GM12878 (cell line): ENCODE data around the gene SCCPDH. TPM values are rescaled to one million over a fixed set of nuclear protein-coding genes. Genes with fewer than 3 reads are reported as not detected.

Experiments used
- ATAC-seq: fragments of 200-7000 bp; cut with Tn5 transposase; 3 replicates; pipeline ENCODE4 v1.9.1; 2020; ENCODE audit warnings: mild to moderate bottlenecking, moderate library complexity
- BruUV-seq: library from RNA; stranded (reverse); fragments of 400-500 nt; replicated peaks from 2 replicates; lab custom pipeline; 2021; lab: Mats Ljungman, UMichigan
- CTCF ChIA-PET: fragments of 300-600 bp; sonication (Branson Sonifier 250); formaldehyde crosslinking; extraction: SDS; loops from one replicate; lab custom pipeline; 2021; ENCODE audit warnings: inconsistent platforms; lab: Yijun Ruan, JAX
- POLR2A ChIA-PET: fragments of 350-600 bp; formaldehyde crosslinking; extraction: SDS; loops from one replicate; lab custom pipeline; 2021; ENCODE audit warnings: inconsistent platforms; lab: Charles Lee
- RAD21 ChIA-PET: fragments of 300-600 bp; sonication (Branson Sonifier 250); formaldehyde crosslinking; loops from one replicate; lab custom pipeline; 2023; ENCODE audit warnings: antibody characterized with exemption; ENCODE audit not compliant: unreplicated experiment; lab: Charles Lee
- SMC1A ChIA-PET: fragments of 300-600 bp; sonication (Branson Sonifier 250); formaldehyde crosslinking; loops from one replicate; lab custom pipeline; 2023; ENCODE audit not compliant: unreplicated experiment, uncharacterized antibody; lab: Charles Lee
- DNase-seq: peaks from one replicate; pipeline ENCODE4 v3.0.0-alpha.2; 2011; ENCODE audit warnings: low read depth, low spot score
- FAIRE-seq: peaks from 3 replicates; lab custom pipeline; 2011; peaks lifted over from hg19 to GRCh38; lab: Jason Lieb, UNC
- H2AFZ ChIP-seq: 2 replicates; pipeline ENCODE4 v1.6.0; 2011; ENCODE audit warnings: low read depth, low read length, control low read depth; ENCODE audit not compliant: control insufficient read depth
- H3K27ac ChIP-seq: 2 replicates; pipeline ENCODE4 v1.5.1; 2011; ENCODE audit warnings: control low read depth; ENCODE audit not compliant: control insufficient read depth, insufficient read depth
- H3K27me3 ChIP-seq, 2 experiments: replicated peaks in 1 of 2; 2 replicates each; pipeline versions ENCODE4 v1.6.0 to v1.6.1; 2011; ENCODE audit warnings: low read length in 1 of 2; ENCODE audit not compliant: control insufficient read depth in 2 of 2, insufficient read depth in 2 of 2
- H3K36me3 ChIP-seq, 2 experiments: 2 replicates each; pipeline ENCODE4 v1.5.1; 2011; ENCODE audit warnings: low read length in 1 of 2; ENCODE audit not compliant: control insufficient read depth in 2 of 2, insufficient read depth in 2 of 2
- H3K4me1 ChIP-seq: 2 replicates; pipeline ENCODE4 v1.6.1; 2011; ENCODE audit warnings: mild to moderate bottlenecking, low read length, moderate library complexity, mixed read lengths; ENCODE audit not compliant: control insufficient read depth, insufficient read depth
- H3K4me2 ChIP-seq: 2 replicates; pipeline ENCODE4 v1.6.0; 2011; ENCODE audit warnings: control low read depth; ENCODE audit not compliant: control insufficient read depth, insufficient read depth
- H3K4me3 ChIP-seq: fragments of 200-600 bp; sonication (generic); 2 replicates; pipeline ENCODE4 v1.5.1; 2016
- H3K79me2 ChIP-seq: 2 replicates; pipeline ENCODE4 v1.6.0; 2011; ENCODE audit warnings: low read length; ENCODE audit not compliant: control insufficient read depth, insufficient read depth
- H3K9ac ChIP-seq: 2 replicates; pipeline ENCODE4 v1.8.0; 2011; ENCODE audit warnings: low read length, control low read depth, mixed read lengths; ENCODE audit not compliant: control insufficient read depth, insufficient read depth
- H3K9me3 ChIP-seq: replicated peaks from 3 replicates; pipeline ENCODE4 v1.5.1; 2011; ENCODE audit warnings: mild to moderate bottlenecking, low read length; ENCODE audit not compliant: control insufficient read depth, insufficient read depth
- H4K20me1 ChIP-seq: 2 replicates; pipeline ENCODE4 v1.6.0; 2011; ENCODE audit not compliant: control insufficient read depth, insufficient read depth
- ATF7 ChIP-seq: fragments of 450-650 bp; IDR thresholded peaks from 2 replicates; pipeline ENCODE4 v1.6.1; 2016; ENCODE audit warnings: low read depth, mild to moderate bottlenecking
- EP300 ChIP-seq, 2 experiments: fragments of 150-350 bp in 1 of 2; IDR thresholded peaks; 2 replicates each; pipeline ENCODE4 v1.6.1; 2011 to 2012; ENCODE audit warnings: low read depth in 2 of 2, low read length in 2 of 2, borderline replicate concordance in 1 of 2, improper control_type of control experiment in 1 of 2, inconsistent platforms in 1 of 2; ENCODE audit not compliant: control insufficient read depth in 1 of 2
- IKZF1 ChIP-seq: fragments of 450-650 bp; conservative IDR thresholded peaks from 2 replicates; pipeline ENCODE4 v1.6.1; 2017; ENCODE audit warnings: antibody characterized with exemption, mild to moderate bottlenecking
- JUNB ChIP-seq: IDR thresholded peaks from 2 replicates; pipeline ENCODE4 v1.6.1; 2016; ENCODE audit warnings: antibody characterized with exemption, mild to moderate bottlenecking
- JUND ChIP-seq: IDR thresholded peaks from 2 replicates; pipeline ENCODE4 v1.6.1; 2012; ENCODE audit warnings: low read depth, mild to moderate bottlenecking, low read length, improper control_type of control experiment, moderate library complexity
- KAT2A ChIP-seq: conservative IDR thresholded peaks from 2 replicates; pipeline ENCODE4 v1.6.1; 2011; ENCODE audit warnings: low read depth, low read length; ENCODE audit not compliant: control insufficient read depth
- TCF12 ChIP-seq: IDR thresholded peaks from 2 replicates; pipeline ENCODE4 v1.6.1; 2011; ENCODE audit warnings: low read depth, mild to moderate bottlenecking, low read length
- WGBS: methylation state at CpG from one replicate; pipeline ENCODE4 v1.1.6; 2016; ENCODE audit warnings: low lambda C conversion rate; ENCODE audit not compliant: insufficient replicate concordance, insufficient coverage; ENCODE audit errors: missing lambda C conversion rate; 5-methylcytosine and 5-hydroxymethylcytosine counted together
- in situ Hi-C: fragments of 300-500 bp; cut with MboI; formaldehyde crosslinking; loops from 9 replicates; pipeline ENCODE4 v1.14.3; 2018; ENCODE audit warnings: mixed read lengths
- intact Hi-C: fragments of 100-400 bp; cut with micrococcal nuclease; formaldehyde crosslinking; loops from one replicate; pipeline ENCODE4 v1.14.2; 2022; ENCODE audit not compliant: unreplicated experiment
- polyA plus RNA-seq, 11 experiments: library from polyadenylated mRNA; depleted of rRNA in 4 of 11; unstranded in 6 of 11; stranded (reverse) in 5 of 11; fragments of >200 nt; fragmentation: Nextera tagmentation in 4 of 11; fragmentation: Illumina TruSeq in 1 of 11; extraction: Ambion mirVana in 4 of 11; extraction: Trizol in 1 of 11; gene quantifications; 1 replicate in 1 of 11; 2 replicates in 10 of 11; pipeline versions ENCODE4 v1.2.1 to v1.2.3, GENCODE V29; 2011 to 2016; ENCODE audit warnings: inconsistent platforms in 2 of 11, missing spikeins in 2 of 11, low read depth in 1 of 11
- total RNA-seq, 4 experiments: library from RNA; depleted of rRNA in 3 of 4; stranded (reverse); fragments of >200 nt in 3 of 4; fragmentation: Illumina TruSeq in 1 of 4; extraction: Trizol in 1 of 4; gene quantifications; 2 replicates each; pipeline versions ENCODE4 v1.2.1 to v1.2.3, GENCODE V29; 2013 to 2021
- TF ChIP-seq, protein P1 (sequence below): IDR thresholded peaks from 2 replicates; pipeline ENCODE4 v1.6.1; 2012; ENCODE audit warnings: low read depth, low read length, improper control_type of control experiment
- TF ChIP-seq, protein P2 (sequence below): fragments of 450-650 bp; IDR thresholded peaks from 2 replicates; pipeline ENCODE4 v1.6.1; 2018; ENCODE audit warnings: mild to moderate bottlenecking, low read depth, moderate library complexity; ENCODE audit not compliant: partially characterized antibody

SCCPDH gene
- total and polyA plus RNA-seq, 10 of the 15 experiments (the other 5 are each of a cell fraction or from before 2014, with no cell fraction given): 5.4 to 44.8 (median 24.5) TPM

DNA sequence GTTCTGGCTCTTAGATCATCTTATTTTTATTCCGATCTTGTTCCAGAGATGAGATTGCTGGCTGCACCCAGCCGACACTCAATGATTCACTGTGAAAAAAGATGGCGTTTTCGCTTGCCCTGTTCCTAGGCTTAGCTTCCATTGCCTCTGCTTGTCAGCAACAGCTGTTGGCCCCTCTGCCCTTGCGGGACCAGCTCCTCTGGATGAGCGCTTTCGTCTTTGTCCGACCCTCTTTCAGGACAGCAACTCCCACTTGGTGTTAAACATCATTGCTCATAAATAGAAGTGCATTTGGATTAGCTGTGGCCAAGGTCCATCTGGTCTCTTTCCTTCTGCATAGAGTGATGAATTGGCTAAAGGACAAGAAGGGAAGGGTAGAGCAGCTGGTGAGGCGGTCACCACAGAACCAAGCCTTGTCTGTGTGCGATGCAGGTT is 43.5 kb upstream of the SCCPDH start:
- no TSS peak for BruUV-seq
- Histone ChIP-seq H4K20me1 (no peaks in the 10 kb centered on the region), H3K27me3 (no peaks in the 10 kb centered on the region), H3K79me2 (no peaks in the 10 kb centered on the region), H3K9me3 (no peaks in the 10 kb centered on the region; the same call in 2 of the 3 replicates), H3K36me3 (no peaks in the 10 kb centered on the region), H3K4me2 (no peak overlapping the region), H3K9ac (no peak overlapping the region), H3K4me1 (no peaks in the 10 kb centered on the region), H3K4me3 (no peak overlapping the region), H2AFZ (no peak overlapping the region), H3K27ac (no peak overlapping the region)
- in situ Hi-C loops (no loop called here), intact Hi-C loops (no loop called here)
- DNase-seq (no peak), ATAC-seq (no peak), FAIRE-seq (no peak)
- SMC1A ChIA-PET: interaction anchor here (1.4 kb wide), 1 partner anchor 12 kb away, joined by 3 read pairs; no protein-coding TSS in a partner anchor
- CTCF ChIA-PET: interaction anchor here (0.6 to 1.7 kb wide), 4 partner anchors 9 to 642 kb away, joined by 3 to 10 read pairs (median 4); no protein-coding TSS in a partner anchor
- TF ChIP-seq JUNB (no peak), KAT2A (no peak), JUND (no peak), ATF7 (no peak), IKZF1 (no peak), TCF12 (no peak), EP300 (IDR thresholded peaks at IDR 0.05; ENCODE audit: borderline replicate concordance in 1 of 2, control insufficient read depth in 1 of 2, low read depth in 2 of 2, low read length in 2 of 2) (no peak)
- TF ChIP-seq, protein P1, sequence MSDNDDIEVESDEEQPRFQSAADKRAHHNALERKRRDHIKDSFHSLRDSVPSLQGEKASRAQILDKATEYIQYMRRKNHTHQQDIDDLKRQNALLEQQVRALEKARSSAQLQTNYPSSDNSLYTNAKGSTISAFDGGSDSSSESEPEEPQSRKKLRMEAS: no peak
- TF ChIP-seq, protein P2, sequence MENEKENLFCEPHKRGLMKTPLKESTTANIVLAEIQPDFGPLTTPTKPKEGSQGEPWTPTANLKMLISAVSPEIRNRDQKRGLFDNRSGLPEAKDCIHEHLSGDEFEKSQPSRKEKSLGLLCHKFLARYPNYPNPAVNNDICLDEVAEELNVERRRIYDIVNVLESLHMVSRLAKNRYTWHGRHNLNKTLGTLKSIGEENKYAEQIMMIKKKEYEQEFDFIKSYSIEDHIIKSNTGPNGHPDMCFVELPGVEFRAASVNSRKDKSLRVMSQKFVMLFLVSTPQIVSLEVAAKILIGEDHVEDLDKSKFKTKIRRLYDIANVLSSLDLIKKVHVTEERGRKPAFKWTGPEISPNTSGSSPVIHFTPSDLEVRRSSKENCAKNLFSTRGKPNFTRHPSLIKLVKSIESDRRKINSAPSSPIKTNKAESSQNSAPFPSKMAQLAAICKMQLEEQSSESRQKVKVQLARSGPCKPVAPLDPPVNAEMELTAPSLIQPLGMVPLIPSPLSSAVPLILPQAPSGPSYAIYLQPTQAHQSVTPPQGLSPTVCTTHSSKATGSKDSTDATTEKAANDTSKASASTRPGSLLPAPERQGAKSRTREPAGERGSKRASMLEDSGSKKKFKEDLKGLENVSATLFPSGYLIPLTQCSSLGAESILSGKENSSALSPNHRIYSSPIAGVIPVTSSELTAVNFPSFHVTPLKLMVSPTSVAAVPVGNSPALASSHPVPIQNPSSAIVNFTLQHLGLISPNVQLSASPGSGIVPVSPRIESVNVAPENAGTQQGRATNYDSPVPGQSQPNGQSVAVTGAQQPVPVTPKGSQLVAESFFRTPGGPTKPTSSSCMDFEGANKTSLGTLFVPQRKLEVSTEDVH: no peak
- RAD21 ChIA-PET: no interaction called here
- POLR2A ChIA-PET: no interaction called here
- WGBS: 82% methylated on average over 10 of the region's 10 CpGs
